ENCODE results near the gene KRT72. TPM values are rescaled to one million over a fixed set of nuclear protein-coding genes. Genes with fewer than 3 reads are reported as not detected.

The KRT72 gene
- total and polyA plus RNA-seq, 2 of the 13 experiments (the other 11 are each of a cell fraction or from before 2014, with no cell fraction given): not detected

Other genes starting within 250 kb of the KRT72 start
- not detected in 2 replicates for gene KRT85, start 234.0 kb downstream of the KRT72 start, total RNA-seq (2016; rRNA removed; fragmentation: Illumina TruSeq; extraction: Trizol)
- gene KRT85, start 234.0 kb downstream of the KRT72 start, polyA plus RNA-seq (2011; rRNA removed): not detected in 2 replicates
- gene KRT84, start 215.8 kb downstream of the KRT72 start, total RNA-seq (2016; rRNA removed; fragmentation: Illumina TruSeq; extraction: Trizol): not detected in 2 replicates
- not detected in 2 replicates for gene KRT84, start 215.8 kb downstream of the KRT72 start, polyA plus RNA-seq (2011; rRNA removed)
- gene KRT82, start 195.1 kb downstream of the KRT72 start, total RNA-seq (2016; rRNA removed; fragmentation: Illumina TruSeq; extraction: Trizol): not detected in 2 replicates
- not detected in 2 replicates for gene KRT82, start 195.1 kb downstream of the KRT72 start, polyA plus RNA-seq (2011; rRNA removed)
- not detected in 2 replicates for gene KRT75, start 167.1 kb downstream of the KRT72 start, total RNA-seq (2016; rRNA removed; fragmentation: Illumina TruSeq; extraction: Trizol)
- not detected in 2 replicates for gene KRT75, start 167.1 kb downstream of the KRT72 start, polyA plus RNA-seq (2011; rRNA removed)
- not detected in 2 replicates for gene KRT6B, start 149.3 kb downstream of the KRT72 start, total RNA-seq (2016; rRNA removed; fragmentation: Illumina TruSeq; extraction: Trizol)
- 0.07 TPM in 1 of 2 replicates, not detected in the other for gene KRT6B, start 149.3 kb downstream of the KRT72 start, polyA plus RNA-seq (2011; rRNA removed)
- gene KRT6C, start 127.7 kb downstream of the KRT72 start, total RNA-seq (2016; rRNA removed; fragmentation: Illumina TruSeq; extraction: Trizol): not detected in 2 replicates
- 0.03 TPM in 1 of 2 replicates, not detected in the other for gene KRT6C, start 127.7 kb downstream of the KRT72 start, polyA plus RNA-seq (2011; rRNA removed)
- gene KRT6A, start 108.2 kb downstream of the KRT72 start, total RNA-seq (2016; rRNA removed; fragmentation: Illumina TruSeq; extraction: Trizol): not detected in 2 replicates
- gene KRT6A, start 108.2 kb downstream of the KRT72 start, polyA plus RNA-seq (2011; rRNA removed): 0.13 TPM in 2 replicates
- not detected in 2 replicates for gene KRT5, start 81.1 kb downstream of the KRT72 start, total RNA-seq (2016; rRNA removed; fragmentation: Illumina TruSeq; extraction: Trizol)
- gene KRT5, start 81.1 kb downstream of the KRT72 start, polyA plus RNA-seq (2011; rRNA removed): 0.08 and 0.29 TPM in 2 replicates
- gene KRT71, start 48.3 kb downstream of the KRT72 start, total RNA-seq (2016; rRNA removed; fragmentation: Illumina TruSeq; extraction: Trizol): not detected in 2 replicates
- gene KRT71, start 48.3 kb downstream of the KRT72 start, polyA plus RNA-seq (2011; rRNA removed): not detected in 2 replicates
- not detected in 2 replicates for gene KRT74, start 27.6 kb downstream of the KRT72 start, total RNA-seq (2016; rRNA removed; fragmentation: Illumina TruSeq; extraction: Trizol)
- not detected in 2 replicates for gene KRT74, start 27.6 kb downstream of the KRT72 start, polyA plus RNA-seq (2011; rRNA removed)
- not detected in 2 replicates for gene KRT73, start 17.1 kb upstream of the KRT72 start, total RNA-seq (2016; rRNA removed; fragmentation: Illumina TruSeq; extraction: Trizol)
- not detected in 2 replicates for gene KRT73, start 17.1 kb upstream of the KRT72 start, polyA plus RNA-seq (2011; rRNA removed)
- not detected in 2 replicates for gene KRT2, start 50.7 kb upstream of the KRT72 start, total RNA-seq (2016; rRNA removed; fragmentation: Illumina TruSeq; extraction: Trizol)
- not detected in 2 replicates for gene KRT2, start 50.7 kb upstream of the KRT72 start, polyA plus RNA-seq (2011; rRNA removed)
- gene KRT1, start 78.9 kb upstream of the KRT72 start, total RNA-seq (2016; rRNA removed; fragmentation: Illumina TruSeq; extraction: Trizol): not detected in 2 replicates
- gene KRT1, start 78.9 kb upstream of the KRT72 start, polyA plus RNA-seq (2011; rRNA removed): not detected in 2 replicates
- gene KRT77, start 102.1 kb upstream of the KRT72 start, total RNA-seq (2016; rRNA removed; fragmentation: Illumina TruSeq; extraction: Trizol): not detected in 2 replicates
- gene KRT77, start 102.1 kb upstream of the KRT72 start, polyA plus RNA-seq (2011; rRNA removed): not detected in 2 replicates
- not detected in 2 replicates for gene KRT76, start 175.9 kb upstream of the KRT72 start, total RNA-seq (2016; rRNA removed; fragmentation: Illumina TruSeq; extraction: Trizol)
- not detected in 2 replicates for gene KRT76, start 175.9 kb upstream of the KRT72 start, polyA plus RNA-seq (2011; rRNA removed)
- gene KRT3, start 194.7 kb upstream of the KRT72 start, total RNA-seq (2016; rRNA removed; fragmentation: Illumina TruSeq; extraction: Trizol): not detected in 2 replicates
- gene KRT3, start 194.7 kb upstream of the KRT72 start, polyA plus RNA-seq (2011; rRNA removed): not detected in 2 replicates
- gene KRT4, start 212.7 kb upstream of the KRT72 start, total RNA-seq (2016; rRNA removed; fragmentation: Illumina TruSeq; extraction: Trizol): not detected in 2 replicates
- not detected in 2 replicates for gene KRT4, start 212.7 kb upstream of the KRT72 start, polyA plus RNA-seq (2011; rRNA removed)
- not detected in 2 replicates for gene KRT79, start 232.8 kb upstream of the KRT72 start, total RNA-seq (2016; rRNA removed; fragmentation: Illumina TruSeq; extraction: Trizol)
- 0.09 TPM in 1 of 2 replicates, not detected in the other for gene KRT79, start 232.8 kb upstream of the KRT72 start, polyA plus RNA-seq (2011; rRNA removed)
- not detected in 2 replicates for gene KRT78, start 247.5 kb upstream of the KRT72 start, total RNA-seq (2016; rRNA removed; fragmentation: Illumina TruSeq; extraction: Trizol)
- gene KRT78, start 247.5 kb upstream of the KRT72 start, polyA plus RNA-seq (2011; rRNA removed): not detected in 2 replicates